ENCODE data around the gene CDX4. TPM values are rescaled to one million over a fixed set of nuclear protein-coding genes. Genes with fewer than 3 reads are reported as not detected.
"Not testable (repeated sequence)": the region's sequence is repeated elsewhere in the genome, so short reads cannot be mapped to it uniquely, and the experiment has no call there.

CDX4 gene
- total RNA-seq = not detected
- long read RNA-seq = 0 reads

DNA sequence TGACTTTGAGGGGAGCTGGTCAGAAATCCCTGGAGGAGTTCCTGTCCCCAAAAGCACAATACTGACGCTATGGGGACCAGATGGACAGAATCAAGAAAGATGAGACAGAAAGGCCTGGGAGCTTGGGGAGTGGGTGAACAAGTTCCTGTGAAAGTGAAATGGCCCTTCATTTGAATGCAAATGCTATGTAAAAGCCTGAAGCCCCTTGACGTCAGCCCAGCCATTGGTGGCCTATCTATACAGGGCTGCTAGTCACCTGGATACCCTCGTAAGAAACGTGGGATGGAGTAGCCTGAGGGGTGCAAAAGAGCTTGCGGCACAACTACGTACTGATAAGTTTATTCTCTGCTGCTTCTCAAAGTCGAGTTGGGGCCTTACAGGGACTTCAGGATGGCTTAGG is at the start of gene CDX4:
TSS of gene CDX4 (plus strand) at position 223 of the 400 bp plus-strand sequence. CDS start 201 bp downstream, outside the sequence.
- intact Hi-C loops (cut with DNase I) = no loop called here
- DNase-seq = no peak
- no peak for ATAC-seq

DNA sequence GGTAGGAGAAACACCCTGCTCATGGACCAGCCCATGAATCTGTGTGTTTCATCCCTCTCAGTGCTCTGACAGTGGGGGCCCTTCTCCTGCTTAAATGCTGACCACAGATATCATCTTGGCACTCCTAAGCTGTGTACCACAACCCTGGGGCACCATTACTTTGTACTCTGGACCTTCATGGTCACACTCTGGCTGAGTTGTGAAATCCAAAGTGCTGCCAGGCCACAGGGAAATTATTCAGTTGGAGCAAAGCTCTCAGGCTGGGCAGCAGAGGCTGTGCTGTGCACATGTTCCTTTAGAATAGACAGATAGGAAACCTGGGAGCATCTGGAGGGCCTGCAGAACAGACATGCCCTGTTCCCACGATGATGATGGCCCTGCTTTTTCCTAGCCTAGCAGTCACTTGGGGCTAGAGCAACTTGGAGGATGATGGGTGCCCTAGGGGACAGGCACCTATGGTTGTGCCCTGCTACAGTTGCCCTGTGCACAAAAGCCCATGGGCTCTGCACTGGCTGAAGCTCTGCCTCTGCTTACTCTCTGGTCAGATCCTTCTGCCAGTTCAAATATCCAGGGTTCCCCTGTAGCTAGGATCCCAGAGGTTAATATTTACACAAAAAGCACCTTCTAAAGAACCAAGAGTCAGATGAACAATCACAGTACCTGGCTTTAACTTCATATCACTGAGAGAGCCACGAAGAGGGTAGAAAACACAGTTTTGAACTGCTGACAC is 48.5 kb upstream of the CDX4 start:
- intact Hi-C loops (cut with DNase I) = no loop called here
- no peak for DNase-seq

DNA sequence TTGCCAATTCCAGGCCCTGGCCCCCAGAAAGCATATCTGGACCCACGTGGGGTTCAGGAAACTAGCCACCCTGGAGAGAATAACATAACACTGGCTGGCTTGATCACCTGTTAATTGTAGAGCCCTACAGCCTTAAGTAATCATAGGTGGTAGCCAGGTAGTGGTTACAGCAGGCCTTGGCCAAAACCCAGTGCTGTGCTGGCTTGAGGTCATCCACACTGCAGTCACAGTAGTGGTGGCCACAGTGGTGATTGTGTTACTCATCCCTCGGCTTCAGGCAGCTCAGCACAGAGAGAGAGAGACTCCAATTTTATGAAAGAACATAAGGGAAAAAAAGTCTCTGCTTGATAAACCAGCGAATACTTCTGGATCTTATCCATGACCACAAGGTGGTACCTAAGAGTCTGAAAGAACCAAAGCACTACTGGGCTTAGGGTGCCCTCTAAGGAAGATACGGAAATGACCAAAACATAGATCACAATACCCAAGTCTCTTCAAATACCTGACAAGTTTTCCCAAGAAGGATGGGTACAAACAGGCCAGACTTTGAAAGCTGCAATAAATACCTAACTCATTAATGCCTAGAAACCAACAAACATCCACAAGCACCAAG is 46.6 kb upstream of the CDX4 start:
- intact Hi-C loops (cut with DNase I) = no loop called here
- ATAC-seq (no peak), DNase-seq (no peak)

More for the DNA sequence above, 48.5 kb upstream of the CDX4 start:
- no peak for ATAC-seq

- DNase-seq (no peak), ATAC-seq (no peak)
- intact Hi-C loops (cut with DNase I) = no loop called here
Observed at GRCh38 chrX:73401591-73402266, 45.1 kb upstream of the CDX4 start.

DNA sequence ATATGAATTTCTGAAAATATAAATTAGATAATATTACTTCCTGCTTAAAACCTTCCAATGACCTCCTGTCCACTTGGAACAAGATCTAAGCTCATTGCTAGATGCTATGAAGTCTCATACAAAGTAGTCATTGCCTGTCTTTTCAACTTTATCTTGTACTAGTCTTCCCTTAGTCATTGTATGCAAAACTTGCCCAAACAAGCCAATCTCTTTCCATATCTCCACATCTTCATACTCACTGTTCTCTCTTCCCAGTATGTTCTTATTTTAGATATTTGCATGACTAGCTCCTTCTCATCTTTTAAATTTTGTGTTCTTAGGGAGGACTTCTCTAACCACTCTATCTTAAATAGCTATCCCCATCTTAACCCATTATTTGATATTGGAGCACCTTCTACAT is 33.9 kb upstream of the CDX4 start:
- ATAC-seq = no peak
- intact Hi-C loops (cut with DNase I) = no loop called here

DNA sequence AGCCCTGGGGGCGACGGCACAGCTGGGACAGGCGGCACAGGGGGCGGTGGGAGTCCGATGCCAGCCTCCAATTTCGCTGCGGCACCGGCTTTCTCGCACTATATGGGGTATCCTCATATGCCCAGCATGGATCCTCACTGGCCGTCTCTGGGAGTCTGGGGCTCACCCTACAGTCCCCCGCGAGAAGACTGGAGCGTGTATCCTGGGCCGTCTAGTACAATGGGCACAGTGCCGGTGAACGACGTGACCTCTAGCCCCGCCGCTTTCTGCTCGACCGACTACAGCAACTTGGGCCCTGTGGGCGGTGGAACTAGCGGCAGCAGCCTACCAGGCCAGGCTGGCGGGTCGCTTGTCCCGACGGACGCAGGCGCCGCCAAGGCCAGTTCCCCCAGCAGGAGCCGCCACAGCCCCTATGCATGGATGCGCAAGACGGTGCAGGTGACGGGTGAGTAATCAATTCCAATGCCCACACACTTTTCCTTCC is 500 bp downstream of the CDX4 start:
- no peak for ATAC-seq
- intact Hi-C loops (cut with DNase I) = no loop called here

More for the DNA sequence above, 33.9 kb upstream of the CDX4 start:
- no peak for DNase-seq

DNA sequence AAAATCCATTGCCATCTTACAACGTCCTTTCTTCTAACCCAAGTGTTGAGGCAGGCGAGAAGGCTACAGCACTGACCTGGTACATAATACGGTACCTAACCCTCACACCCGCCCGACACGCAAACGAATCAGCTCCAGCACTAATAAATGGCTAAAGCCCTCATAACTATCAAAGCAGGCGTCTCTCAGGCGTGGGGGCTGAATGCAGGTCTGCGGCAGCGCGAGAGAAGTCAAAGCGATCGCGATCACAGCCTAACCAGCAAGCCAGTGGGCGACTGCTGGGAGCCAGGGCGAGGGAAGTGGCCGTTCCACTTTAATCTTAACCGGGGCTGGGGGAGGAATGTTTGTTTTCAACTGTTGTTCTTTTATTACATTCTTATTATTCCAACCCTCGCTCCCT is 1.5 kb downstream of the CDX4 start:
- ATAC-seq (no peak), DNase-seq (no peak)
- intact Hi-C loops (cut with DNase I) = no loop called here

More for the DNA sequence above, 500 bp downstream of the CDX4 start:
- DNase-seq = peak; percentile 19

GRCh38 chrX:73455171-73455570 is 8.3 kb downstream of the CDX4 start:
- ATAC-seq (no peak), DNase-seq (no peak)
- intact Hi-C loops (cut with DNase I) = no loop called here

GRCh38 chrX:73457306-73457705 is 10.5 kb downstream of the CDX4 start:
- intact Hi-C loops (cut with DNase I) = no loop called here
- ATAC-seq = no peak
- no peak for DNase-seq

DNA sequence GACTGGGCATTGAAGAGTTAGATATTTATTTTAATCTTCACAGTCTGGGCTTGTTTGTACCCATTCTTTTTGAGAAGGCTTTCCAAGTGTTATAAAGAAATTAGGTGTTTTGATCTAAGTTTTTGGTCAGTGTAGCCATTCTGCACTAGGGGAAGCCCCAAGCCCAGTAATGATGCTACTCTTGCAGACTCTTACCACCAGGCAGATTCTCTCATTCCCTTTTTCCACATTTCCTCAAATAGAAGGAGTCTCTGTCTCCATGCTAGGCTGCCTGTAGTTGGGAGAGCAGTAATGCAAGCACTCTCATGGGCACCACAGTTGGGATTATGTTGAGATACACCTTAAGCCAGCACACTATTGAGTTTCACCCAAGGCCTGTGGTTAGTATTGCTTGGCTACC is 21.5 kb downstream of the CDX4 start:
- intact Hi-C loops (cut with DNase I) = no loop called here
- DNase-seq (no peak), ATAC-seq (no peak)

GRCh38 chrX:73478961-73479360 is 32.1 kb downstream of the CDX4 start:
- intact Hi-C loops (cut with DNase I) = no loop called here
- ATAC-seq (no peak), DNase-seq (no peak)

- intact Hi-C loops (cut with DNase I) = no loop called here
- DNase-seq = no peak
- no peak for ATAC-seq
Observed at GRCh38 chrX:73481521-73481920, 34.7 kb downstream of the CDX4 start.

DNA sequence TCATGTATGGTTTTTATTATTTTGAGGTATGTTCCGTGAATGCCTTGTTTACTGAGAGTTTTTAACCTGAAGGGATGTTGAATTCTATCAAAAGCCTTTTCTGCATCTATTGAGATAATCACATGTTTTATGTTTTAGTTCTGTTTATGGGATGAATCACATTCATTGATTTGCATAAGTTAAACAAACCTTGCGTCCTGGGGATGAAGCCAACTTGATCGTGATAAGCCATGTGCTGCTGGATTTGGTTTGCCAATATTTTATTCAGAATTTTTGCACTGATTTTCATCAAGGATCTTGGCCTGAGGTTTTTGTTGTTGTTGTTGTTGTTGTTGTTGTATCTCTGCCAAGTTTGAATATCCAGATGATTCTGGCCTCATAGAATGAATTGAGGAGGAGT is 43.8 kb downstream of the CDX4 start:
- ATAC-seq (no peak), DNase-seq (no peak)
- intact Hi-C loops (cut with DNase I) = no loop called here

- DNase-seq; intact Hi-C loops (cut with DNase I); ATAC-seq: not testable (repeated sequence)
Observed at GRCh38 chrX:73492178-73492577, 45.3 kb downstream of the CDX4 start.

Other genes starting within 250 kb of the CDX4 start
- gene NAP1L2, start 232.2 kb upstream of the CDX4 start, total RNA-seq = 1 to 10 TPM; 6.9 to 7.7 TPM
- gene CHIC1, start 116.1 kb downstream of the CDX4 start, total RNA-seq = 10 to 100 TPM; 10.4 to 12.9 TPM